Endodermal cell (in vitro differentiated cells): ENCODE results near the gene SPINK4. TPM values are rescaled to one million over a fixed set of nuclear protein-coding genes. Genes with fewer than 3 reads are reported as not detected.

Source experiments
- DNase-seq: peaks from one replicate; pipeline ENCODE4 v3.0.0-alpha.2; 2017
- H3K27ac ChIP-seq: 2 replicates; pipeline ENCODE4 v1.5.1; 2013; ENCODE audit warnings: mild to moderate bottlenecking, low read depth, low read length, moderate library complexity
- H3K27me3 ChIP-seq: 2 replicates; pipeline ENCODE4 v1.6.1; 2013; ENCODE audit warnings: mild to moderate bottlenecking, low read length, moderate library complexity; ENCODE audit not compliant: insufficient read depth, control insufficient read depth, poor library complexity, severe bottlenecking
- H3K36me3 ChIP-seq: 2 replicates; pipeline ENCODE4 v1.7.0; 2013; ENCODE audit warnings: mild to moderate bottlenecking, low read length, moderate library complexity; ENCODE audit not compliant: control insufficient read depth, insufficient read depth
- H3K4me1 ChIP-seq: one replicate; pipeline ENCODE4 v1.7.0; 2013; ENCODE audit warnings: low read length; ENCODE audit not compliant: control insufficient read depth, insufficient read depth
- H3K4me3 ChIP-seq: 2 replicates; pipeline ENCODE4 v1.5.1; 2013; ENCODE audit warnings: mild to moderate bottlenecking, low read length, moderate library complexity
- H3K9ac ChIP-seq: 2 replicates; pipeline ENCODE4 v1.6.1; 2013; ENCODE audit warnings: mild to moderate bottlenecking, low read length, moderate library complexity; ENCODE audit not compliant: poor library complexity, severe bottlenecking; ENCODE audit errors: extremely low read depth
- H3K9me3 ChIP-seq: 2 replicates; pipeline ENCODE4 v1.6.1; 2013; ENCODE audit warnings: mild to moderate bottlenecking, low read length, moderate library complexity; ENCODE audit not compliant: control insufficient read depth
- H3K27ac Mint-ChIP-seq: 2 replicates; pipeline ENCODE4 v1.8.0; 2020; ENCODE audit warnings: mixed read lengths
- H3K27me3 Mint-ChIP-seq: 2 replicates; pipeline ENCODE4 v1.8.0; 2021; ENCODE audit warnings: mild to moderate bottlenecking, mixed read lengths; ENCODE audit not compliant: insufficient read depth
- H3K36me3 Mint-ChIP-seq: 2 replicates; pipeline ENCODE4 v1.8.0; 2020; ENCODE audit warnings: low read depth, mixed read lengths
- H3K4me1 Mint-ChIP-seq: 2 replicates; pipeline ENCODE4 v1.8.0; 2020; ENCODE audit warnings: mixed read lengths
- H3K4me3 Mint-ChIP-seq: 2 replicates; pipeline ENCODE4 v1.8.0; 2020; ENCODE audit warnings: mild to moderate bottlenecking, moderate library complexity, mixed read lengths
- H3K9me3 Mint-ChIP-seq: 2 replicates; pipeline ENCODE4 v1.8.0; 2020; ENCODE audit warnings: mild to moderate bottlenecking, mixed read lengths
- WGBS, 2 experiments: methylation state at CpG; one replicate each; pipeline versions ENCODE4 v1.1.5 to v1.1.7; 2013; ENCODE audit warnings: missing lambda C conversion rate in 2 of 2, mixed read lengths in 1 of 2; ENCODE audit not compliant: insufficient coverage in 1 of 2, insufficient read length in 1 of 2; 5-methylcytosine and 5-hydroxymethylcytosine counted together
- total RNA-seq, 2 donors: library from RNA; stranded (reverse); fragmentation: NEBNext Ultra II Directional in 1 of 2; extraction: Animal tissue kit (Norgen Biotek cat#: 25700) in 1 of 2; gene quantifications; 2 replicates in 1 of 2; 3 replicates in 1 of 2; pipeline ENCODE4 v1.2.1, GENCODE V29; 2021
- TF ChIP-seq, protein P1 (sequence below): fragments of 200-600 bp; sonication (generic); conservative IDR thresholded peaks from 2 replicates; pipeline ENCODE4 v1.5.0; 2021; ENCODE audit warnings: antibody characterized with exemption, mild to moderate bottlenecking

The SPINK4 gene
- total RNA-seq, 2 donors from 2014 or later, result 1.3 to 1.4 TPM

DNA sequence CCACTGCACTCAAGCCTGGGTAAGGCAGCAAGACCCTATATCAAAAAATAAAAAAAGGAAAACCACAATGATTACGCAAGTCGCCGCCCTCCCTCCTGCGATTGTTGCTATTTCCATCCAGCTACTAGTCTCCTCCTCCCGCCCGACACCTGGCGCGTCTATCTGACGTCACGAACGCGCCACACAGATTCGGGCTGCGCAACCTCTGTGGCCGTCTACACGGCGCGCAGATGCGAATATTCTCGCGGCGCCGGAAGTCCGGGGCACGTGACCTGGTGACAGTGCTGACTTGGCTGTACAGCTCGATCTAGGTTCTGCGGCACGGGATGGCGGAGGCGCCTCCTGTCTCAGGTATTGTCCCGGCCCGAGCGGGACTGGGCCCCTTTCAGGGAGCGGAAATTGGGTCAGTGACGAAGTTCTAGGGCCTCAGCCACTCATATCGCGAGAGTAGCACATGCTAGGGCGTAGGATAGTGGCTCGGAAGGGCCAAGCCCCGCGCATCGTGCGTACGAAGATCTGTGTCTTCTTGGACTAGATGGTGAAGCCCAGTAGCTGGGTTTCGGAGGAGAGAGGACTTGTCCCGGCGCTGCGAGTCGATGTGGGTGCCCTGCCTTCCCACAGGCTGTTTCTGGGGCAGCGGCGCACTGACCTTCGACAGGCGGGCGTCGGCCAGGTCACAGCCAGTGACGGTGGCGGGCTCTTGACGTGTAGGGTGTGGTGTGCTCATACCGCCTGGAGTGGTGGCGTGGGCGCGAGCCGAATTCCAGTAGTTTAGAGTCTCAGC lies 50.5 kb downstream of the SPINK4 start, which contains the start of gene NFX1:
Gene NFX1, plus strand, starts transcription at position 270 of the 784 bp plus-strand sequence. Its CDS starts 57 bp downstream, at position 327.
- Mint-ChIP-seq H3K4me3 (peak within 1 kb of the TSS; percentile 99), H3K27ac (peak within 1 kb of the TSS; percentile 99), H3K9me3 (no peaks in the 10 kb centered on the region), H3K4me1 (peaks cover 10% of the 10 kb centered on the region), H3K27me3 (no peaks in the 10 kb centered on the region), H3K36me3 (peaks cover 13% of the 10 kb centered on the region)
- Histone ChIP-seq H3K9me3 (no peaks in the 10 kb centered on the region), H3K4me1 (no peaks in the 10 kb centered on the region), H3K9ac (peak within 1 kb of the TSS; percentile 99), H3K27me3 (no peaks in the 10 kb centered on the region), H3K4me3 (peak within 1 kb of the TSS; percentile 85), H3K27ac (peak within 1 kb of the TSS; percentile 94), H3K36me3 (peaks cover 34% of the 10 kb centered on the region)
- TF ChIP-seq, protein P1, sequence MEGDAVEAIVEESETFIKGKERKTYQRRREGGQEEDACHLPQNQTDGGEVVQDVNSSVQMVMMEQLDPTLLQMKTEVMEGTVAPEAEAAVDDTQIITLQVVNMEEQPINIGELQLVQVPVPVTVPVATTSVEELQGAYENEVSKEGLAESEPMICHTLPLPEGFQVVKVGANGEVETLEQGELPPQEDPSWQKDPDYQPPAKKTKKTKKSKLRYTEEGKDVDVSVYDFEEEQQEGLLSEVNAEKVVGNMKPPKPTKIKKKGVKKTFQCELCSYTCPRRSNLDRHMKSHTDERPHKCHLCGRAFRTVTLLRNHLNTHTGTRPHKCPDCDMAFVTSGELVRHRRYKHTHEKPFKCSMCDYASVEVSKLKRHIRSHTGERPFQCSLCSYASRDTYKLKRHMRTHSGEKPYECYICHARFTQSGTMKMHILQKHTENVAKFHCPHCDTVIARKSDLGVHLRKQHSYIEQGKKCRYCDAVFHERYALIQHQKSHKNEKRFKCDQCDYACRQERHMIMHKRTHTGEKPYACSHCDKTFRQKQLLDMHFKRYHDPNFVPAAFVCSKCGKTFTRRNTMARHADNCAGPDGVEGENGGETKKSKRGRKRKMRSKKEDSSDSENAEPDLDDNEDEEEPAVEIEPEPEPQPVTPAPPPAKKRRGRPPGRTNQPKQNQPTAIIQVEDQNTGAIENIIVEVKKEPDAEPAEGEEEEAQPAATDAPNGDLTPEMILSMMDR, result no peak
- peak; percentile 98 for DNase-seq
- 0% methylated on average over 22 to 63 of the region's 63 CpGs for WGBS, 2 experiments

- Histone ChIP-seq H3K9ac (peak overlapping the region; percentile 99), H3K27me3 (no peaks in the 10 kb centered on the region), H3K9me3 (no peaks in the 10 kb centered on the region), H3K27ac (no peak overlapping the region), H3K36me3 (peaks cover 39% of the 10 kb centered on the region), H3K4me1 (no peaks in the 10 kb centered on the region), H3K4me3 (peak overlapping the region; percentile 85)
- H3K27me3 Mint-ChIP-seq, result no peaks in the 10 kb centered on the region
- DNase-seq, result no peak
- TF ChIP-seq, protein P1, result no peak
- H3K4me3 Mint-ChIP-seq, result peak overlapping the region; percentile 99
- 0 to 29% methylated on average over 3 to 7 of the region's 7 CpGs for WGBS, 2 experiments
- H3K9me3 Mint-ChIP-seq, result no peaks in the 10 kb centered on the region
- H3K36me3 Mint-ChIP-seq, result peaks cover 17% of the 10 kb centered on the region
- peaks cover 10% of the 10 kb centered on the region for H3K4me1 Mint-ChIP-seq
- peak overlapping the region; percentile 99 for H3K27ac Mint-ChIP-seq
These were observed 51.0 kb downstream of the SPINK4 start for GRCh38 chr9:33291031-33291397.

GRCh38 chr9:33291901-33292300 lies 51.9 kb downstream of the SPINK4 start:
- Histone ChIP-seq H3K9ac (no peak overlapping the region), H3K9me3 (no peaks in the 10 kb centered on the region), H3K36me3 (peaks cover 48% of the 10 kb centered on the region), H3K4me1 (peaks cover 5% of the 10 kb centered on the region), H3K4me3 (no peak overlapping the region), H3K27ac (no peak overlapping the region), H3K27me3 (no peaks in the 10 kb centered on the region)
- H3K27ac Mint-ChIP-seq, result no peak overlapping the region
- peaks cover 25% of the 10 kb centered on the region for H3K36me3 Mint-ChIP-seq
- no peak for DNase-seq
- peak overlapping the region; percentile 99 for H3K4me3 Mint-ChIP-seq
- no peaks in the 10 kb centered on the region for H3K9me3 Mint-ChIP-seq
- TF ChIP-seq, protein P1, result no peak
- no peaks in the 10 kb centered on the region for H3K27me3 Mint-ChIP-seq
- WGBS, 2 experiments, result 93 to 95% methylated on average over 5 of the region's 5 CpGs
- peaks cover 17% of the 10 kb centered on the region for H3K4me1 Mint-ChIP-seq
